Naive B cell (primary cell): ENCODE measurements around the gene CEP72. TPM values are rescaled to one million over a fixed set of nuclear protein-coding genes. Genes with fewer than 3 reads are reported as not detected.
A peak's percentile ranks its signal among the peaks of the same experiment; 100 is the strongest.
"Not testable (repeated sequence)": the region's sequence is repeated elsewhere in the genome, so short reads cannot be mapped to it uniquely, and the experiment has no call there.

ENCODE experiments used
- ATAC-seq, 2 donors: fragments of 150-1000 bp; cut with Tn5 transposase; 2 replicates each; pipeline ENCODE4 v1.10.0; 2021; ENCODE audit warnings: low read depth in 2 of 2, mild to moderate bottlenecking in 2 of 2, moderate library complexity in 2 of 2
- DNase-seq: peaks from one replicate; pipeline ENCODE4 v3.0.0; 2022
- H3K27ac Mint-ChIP-seq, 6 donors: one replicate each; pipeline ENCODE4 v1.8.0; 2020 to 2022; ENCODE audit warnings: mild to moderate bottlenecking in 6 of 6, mixed read lengths in 6 of 6, moderate library complexity in 5 of 6, inconsistent platforms in 2 of 6
- H3K27me3 Mint-ChIP-seq, 3 donors: one replicate each; pipeline ENCODE4 v1.8.0; 2021 to 2022; ENCODE audit warnings: mixed read lengths in 3 of 3, mild to moderate bottlenecking in 1 of 3
- H3K36me3 Mint-ChIP-seq, 2 donors: one replicate each; pipeline ENCODE4 v1.8.0; 2020 to 2022; ENCODE audit warnings: mixed read lengths in 2 of 2, inconsistent platforms in 1 of 2, mild to moderate bottlenecking in 1 of 2
- H3K4me1 Mint-ChIP-seq, 3 donors: one replicate each; pipeline ENCODE4 v1.8.0; 2020 to 2022; ENCODE audit warnings: mixed read lengths in 3 of 3, inconsistent platforms in 1 of 3, mild to moderate bottlenecking in 1 of 3, moderate library complexity in 1 of 3
- H3K4me3 Mint-ChIP-seq, 8 donors: one replicate each; pipeline ENCODE4 v1.8.0; 2020 to 2022; ENCODE audit warnings: mild to moderate bottlenecking in 8 of 8, mixed read lengths in 8 of 8, moderate library complexity in 8 of 8, inconsistent platforms in 2 of 8
- H3K9me3 Mint-ChIP-seq, 7 donors: one replicate each; pipeline ENCODE4 v1.8.0; 2020 to 2022; ENCODE audit warnings: mixed read lengths in 7 of 7, mild to moderate bottlenecking in 5 of 7, inconsistent platforms in 2 of 7, moderate library complexity in 1 of 7
- polyA plus RNA-seq, 6 donors: library from polyadenylated mRNA; unstranded; fragments of 300-500 nt; fragmentation: Illumina TruSeq; gene quantifications; one replicate each; pipeline ENCODE4 v1.2.3, GENCODE V29; 2021; ENCODE audit warnings: low read depth in 6 of 6

The CEP72 gene
- polyA plus RNA-seq, 6 donors from 2014 or later, result 1.9 to 7.8 (median 2.9) TPM; not detected in 1

DNA sequence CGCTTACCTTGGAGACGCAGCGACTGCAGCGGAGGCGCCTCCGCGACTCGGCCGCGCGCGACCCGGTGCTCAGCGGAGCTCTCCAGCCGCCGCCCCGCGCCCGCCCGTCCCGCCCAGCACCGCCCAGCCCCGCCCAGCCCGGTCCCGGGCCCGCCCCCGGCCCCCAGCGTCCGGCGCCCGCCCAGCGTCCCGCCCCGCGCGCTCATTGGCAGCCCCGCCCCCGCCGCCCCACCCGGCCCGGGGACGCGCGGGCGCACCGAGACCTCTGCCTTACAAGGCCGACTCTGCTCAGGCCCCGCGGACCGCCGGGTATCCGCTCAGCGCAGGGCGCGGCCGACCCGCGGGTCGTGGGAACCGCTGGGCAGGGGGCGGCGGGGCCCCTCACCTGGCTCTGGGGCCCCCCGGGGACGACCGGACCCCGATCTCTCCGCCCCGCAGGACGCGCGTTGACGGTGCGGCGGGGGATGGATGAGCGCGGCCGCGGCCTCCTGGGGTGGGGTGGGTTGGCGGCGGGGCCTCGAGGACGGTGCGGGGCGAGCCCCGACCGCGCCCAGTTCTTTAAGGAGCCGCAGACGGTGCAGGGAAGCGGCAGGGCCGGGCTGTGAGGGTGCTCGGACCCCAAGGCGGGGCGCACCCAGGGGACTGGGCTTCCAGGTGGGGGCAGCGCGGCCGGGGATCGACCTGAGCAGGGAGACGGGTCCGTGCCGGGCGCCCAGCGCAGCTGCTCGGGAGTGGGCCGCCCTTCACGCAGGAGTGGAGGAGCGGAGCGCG lies 81.3 kb downstream of the CEP72 start, which contains the start of gene TPPP:
Gene TPPP, minus strand, starts transcription at position 82 of the 771 bp plus-strand sequence. CDS start 15,292 bp downstream, outside the sequence.
- peak within 1 kb of the TSS in 7 of 8 donors; percentile 38 to 79 (median 65) for H3K4me3 Mint-ChIP-seq
- DNase-seq (peak; percentile 65), ATAC-seq (peak; percentile 81 to 85)
- not testable (repeated sequence) for H3K4me1 Mint-ChIP-seq, H3K9me3 Mint-ChIP-seq, H3K36me3 Mint-ChIP-seq, H3K27ac Mint-ChIP-seq
- peaks cover 3 to 15% (median 11%) of the 10 kb centered on the region in 3 donors for H3K27me3 Mint-ChIP-seq

- H3K4me1 Mint-ChIP-seq, DNase-seq, ATAC-seq, H3K27ac Mint-ChIP-seq, H3K9me3 Mint-ChIP-seq, H3K36me3 Mint-ChIP-seq: not testable (repeated sequence)
- Mint-ChIP-seq H3K4me3 (peak overlapping the region in 2 of 8 donors; percentile 42 to 65), H3K27me3 (peaks cover 5 to 15% (median 11%) of the 10 kb centered on the region in 3 donors)
These were observed 81.9 kb downstream of the CEP72 start for GRCh38 chr5:694042-694431.

DNA sequence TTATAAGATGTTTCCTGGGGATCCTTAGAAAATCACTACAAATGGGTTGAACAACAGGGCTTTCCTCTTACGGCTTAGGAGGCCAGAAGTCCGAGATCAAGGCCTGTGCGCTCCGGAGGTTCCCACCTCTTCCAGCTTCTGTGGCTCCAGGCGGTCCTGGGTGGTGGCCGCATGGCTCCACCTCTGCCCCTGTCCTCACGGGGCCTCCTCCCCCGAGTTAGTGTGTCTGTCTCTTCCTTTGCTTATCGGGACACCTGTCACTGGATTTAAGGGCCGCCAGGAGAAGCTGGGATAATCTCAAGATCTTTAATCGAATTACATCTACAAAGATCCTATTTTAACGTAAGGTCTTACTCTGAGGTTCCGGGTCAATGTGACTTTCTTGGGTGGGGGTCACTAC lies 83.3 kb downstream of the CEP72 start:
- DNase-seq, H3K27ac Mint-ChIP-seq, H3K9me3 Mint-ChIP-seq, H3K36me3 Mint-ChIP-seq, ATAC-seq, H3K4me3 Mint-ChIP-seq, H3K4me1 Mint-ChIP-seq: not testable (repeated sequence)
- H3K27me3 Mint-ChIP-seq, result peaks cover 8 to 20% (median 11%) of the 10 kb centered on the region in 3 donors

- not testable (repeated sequence) for H3K36me3 Mint-ChIP-seq, H3K9me3 Mint-ChIP-seq, DNase-seq, H3K4me3 Mint-ChIP-seq, H3K27ac Mint-ChIP-seq, ATAC-seq, H3K4me1 Mint-ChIP-seq
- peaks cover 8 to 20% (median 11%) of the 10 kb centered on the region in 3 donors for H3K27me3 Mint-ChIP-seq
These were observed 84.1 kb downstream of the CEP72 start for GRCh38 chr5:696191-696590.

DNA sequence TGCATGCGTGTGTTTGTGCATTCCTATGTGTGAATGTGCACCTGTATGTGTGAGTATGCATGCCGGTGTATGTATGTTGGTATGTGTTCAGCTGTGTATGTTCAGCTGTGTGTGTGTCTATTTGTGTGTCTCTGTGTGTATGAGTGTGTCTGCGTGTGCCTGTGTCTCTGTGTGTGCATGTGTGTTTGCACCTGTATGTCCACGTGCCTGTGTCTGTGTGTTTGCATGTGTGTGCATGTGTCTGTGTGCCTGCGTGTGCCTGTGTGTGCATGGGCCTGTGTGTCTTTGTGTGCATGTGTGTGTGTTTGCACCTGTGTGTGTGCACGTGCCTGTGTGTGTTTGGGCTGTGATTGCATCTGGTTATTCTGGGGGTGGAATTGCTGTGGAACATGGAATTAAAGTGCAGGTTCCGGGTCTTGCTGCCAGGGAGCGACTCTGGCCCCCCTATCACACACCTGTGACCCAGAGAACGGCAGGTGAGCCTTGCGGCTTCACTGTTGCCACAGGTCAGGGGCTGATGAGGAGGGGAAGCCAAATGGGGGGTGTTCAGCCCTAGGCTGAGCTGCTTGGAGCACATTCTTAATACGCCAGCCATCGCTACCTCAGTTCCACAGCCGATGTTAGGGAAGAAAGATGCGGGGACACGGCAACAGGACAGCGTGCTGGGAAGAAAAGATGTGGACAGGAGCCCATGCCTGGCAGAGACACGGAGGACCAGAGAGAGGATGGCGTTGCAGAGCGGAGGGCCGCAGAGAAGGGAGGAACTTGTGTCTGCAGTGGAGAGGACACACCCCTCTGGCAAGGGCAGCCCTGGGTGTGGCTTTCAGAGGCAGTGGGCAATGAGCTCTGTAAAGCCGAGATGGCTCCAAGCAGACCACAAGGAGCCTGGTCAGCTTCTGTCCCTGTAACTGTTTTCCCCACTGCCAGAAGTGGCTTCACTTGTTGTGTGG lies 84.9 kb downstream of the CEP72 start:
- H3K4me1 Mint-ChIP-seq, DNase-seq, ATAC-seq, H3K9me3 Mint-ChIP-seq, H3K36me3 Mint-ChIP-seq: not testable (repeated sequence)
- peak overlapping the region in 1 of 8 donors; percentile 0 for H3K4me3 Mint-ChIP-seq
- peak overlapping the region in 2 of 6 donors; percentile 33 to 49 for H3K27ac Mint-ChIP-seq
- peaks cover 8 to 20% (median 11%) of the 10 kb centered on the region in 3 donors for H3K27me3 Mint-ChIP-seq

Other genes starting within 250 kb of the CEP72 start
- 10 to 100 TPM; 18.8 to 36.1 (median 22.9) TPM for gene EXOC3, start 169.2 kb upstream of the CEP72 start, polyA plus RNA-seq
- 1 to 10 TPM in 5 of 6 donors, under 1 TPM in 1; 0.84 to 2.1 (median 1.6) TPM for gene SLC9A3, start 87.9 kb upstream of the CEP72 start, polyA plus RNA-seq
- gene TPPP, start 81.0 kb downstream of the CEP72 start, polyA plus RNA-seq, result under 1 TPM in 1 of 6 donors, not detected in 5; 0.11 TPM
- gene ZDHHC11B, start 172.4 kb downstream of the CEP72 start, polyA plus RNA-seq, result not detected
- gene ZDHHC11, start 238.6 kb downstream of the CEP72 start, polyA plus RNA-seq, result not detected